WTC11 (cell line): ENCODE results near the gene PFDN5. TPM values are rescaled to one million over a fixed set of nuclear protein-coding genes. Genes with fewer than 3 reads are reported as not detected.
A peak's percentile ranks its signal among the peaks of the same experiment; 100 is the strongest.

Experiments
- ATAC-seq: fragments of 200-7000 bp; cut with Tn5 transposase; 2 replicates; pipeline ENCODE4 v1.10.0; 2021; ENCODE audit warnings: mild to moderate bottlenecking, moderate library complexity
- CTCF ChIA-PET: fragments of 300-600 bp; sonication (Branson Sonifier 250); formaldehyde crosslinking; loops from one replicate; lab custom pipeline; 2021; ENCODE audit warnings: antibody characterized with exemption; lab: Charles Lee
- POLR2A ChIA-PET: fragments of 350-600 bp; sonication (Branson Sonifier 250); formaldehyde crosslinking; loops from one replicate; lab custom pipeline; 2021; ENCODE audit warnings: antibody characterized with exemption; lab: Charles Lee
- DNase-seq: peaks from one replicate; pipeline ENCODE4 v3.0.0; 2021; ENCODE audit warnings: low spot score
- H3K27ac Mint-ChIP-seq: 2 replicates; pipeline ENCODE4 v1.8.0; 2021; ENCODE audit warnings: mixed read lengths
- H3K27me3 Mint-ChIP-seq: 2 replicates; pipeline ENCODE4 v1.8.0; 2021; ENCODE audit warnings: low read depth, mild to moderate bottlenecking, moderate library complexity, mixed read lengths
- H3K36me3 Mint-ChIP-seq: 2 replicates; pipeline ENCODE4 v1.8.0; 2021; ENCODE audit warnings: mixed read lengths
- H3K4me1 Mint-ChIP-seq: 2 replicates; pipeline ENCODE4 v1.8.0; 2022; ENCODE audit warnings: mixed read lengths
- H3K4me3 Mint-ChIP-seq: 2 replicates; pipeline ENCODE4 v1.8.0; 2021; ENCODE audit warnings: mild to moderate bottlenecking, moderate library complexity, mixed read lengths
- H3K9me3 Mint-ChIP-seq: 2 replicates; pipeline ENCODE4 v1.8.0; 2021; ENCODE audit warnings: mixed read lengths
- AFF4 ChIP-seq: sonication (generic); formaldehyde crosslinking; IDR thresholded peaks from 2 replicates; pipeline ENCODE4 v1.8.1; 2023; ENCODE audit warnings: mild to moderate bottlenecking, missing genetic modification reagents, borderline replicate concordance
- AR ChIP-seq: fragments of 250-450 bp; sonication (Bioruptor Pico); IDR thresholded peaks from 2 replicates; pipeline ENCODE4 v1.9.0; 2021; ENCODE audit warnings: mild to moderate bottlenecking
- ATF2 ChIP-seq: sonication (generic); formaldehyde crosslinking; IDR thresholded peaks from 2 replicates; pipeline ENCODE4 v1.8.1; 2022; ENCODE audit warnings: low read depth, missing genetic modification reagents, borderline replicate concordance
- ATF3 ChIP-seq: sonication (generic); formaldehyde crosslinking; conservative IDR thresholded peaks from 2 replicates; pipeline ENCODE4 v1.8.1; 2022; ENCODE audit warnings: mild to moderate bottlenecking, missing genetic modification reagents
- CREB1 ChIP-seq: sonication (generic); formaldehyde crosslinking; IDR thresholded peaks from 2 replicates; pipeline ENCODE4 v1.8.0; 2023; ENCODE audit warnings: mild to moderate bottlenecking, missing genetic modification reagents
- EMX1 ChIP-seq: fragments of 250-450 bp; sonication (Bioruptor Pico); IDR thresholded peaks from 2 replicates; pipeline ENCODE4 v1.8.0; 2021; ENCODE audit warnings: mild to moderate bottlenecking
- FOXJ3 ChIP-seq: sonication (generic); formaldehyde crosslinking; IDR thresholded peaks from 2 replicates; pipeline ENCODE4 v1.9.0; 2021; ENCODE audit warnings: missing genetic modification reagents, mild to moderate bottlenecking, borderline replicate concordance
- KAT7 ChIP-seq: sonication (generic); formaldehyde crosslinking; IDR thresholded peaks from 2 replicates; pipeline ENCODE4 v1.8.1; 2023; ENCODE audit warnings: missing genetic modification reagents, mild to moderate bottlenecking, borderline replicate concordance
- NFE2L1 ChIP-seq: sonication (generic); formaldehyde crosslinking; IDR thresholded peaks from 2 replicates; pipeline ENCODE4 v1.8.1; 2023; ENCODE audit warnings: missing genetic modification reagents
- TEAD4 ChIP-seq: sonication (generic); formaldehyde crosslinking; IDR thresholded peaks from 2 replicates; pipeline ENCODE4 v1.8.0; 2022; ENCODE audit warnings: mild to moderate bottlenecking, missing genetic modification reagents
- TP53 ChIP-seq: sonication (generic); formaldehyde crosslinking; IDR thresholded peaks from 2 replicates; pipeline ENCODE4 v1.8.1; 2023; ENCODE audit warnings: mild to moderate bottlenecking, missing genetic modification reagents
- USF1 ChIP-seq: sonication (generic); formaldehyde crosslinking; IDR thresholded peaks from 2 replicates; pipeline ENCODE4 v1.8.0; 2022; ENCODE audit warnings: mild to moderate bottlenecking, missing genetic modification reagents
- USF2 ChIP-seq: sonication (generic); formaldehyde crosslinking; IDR thresholded peaks from 2 replicates; pipeline ENCODE4 v1.8.1; 2023; ENCODE audit warnings: mild to moderate bottlenecking, missing genetic modification reagents, moderate library complexity
- ZMAT4 ChIP-seq: fragments of 250-450 bp; sonication (Bioruptor Pico); IDR thresholded peaks from 2 replicates; pipeline ENCODE4 v1.9.0; 2021; ENCODE audit warnings: mild to moderate bottlenecking
- ZNF263 ChIP-seq: sonication (generic); formaldehyde crosslinking; IDR thresholded peaks from 2 replicates; pipeline ENCODE4 v1.8.1; 2022; ENCODE audit warnings: low read depth, mild to moderate bottlenecking, moderate library complexity, missing genetic modification reagents
- total RNA-seq: library from RNA; stranded (reverse); gene quantifications from 3 replicates; pipeline ENCODE4 v1.2.3, GENCODE V29; 2021

The PFDN5 gene
- total RNA-seq, 1 experiment from 2014 or later: 263 TPM

- TF ChIP-seq ATF2 (CRISPR knock-in tag): no peak
Observed at GRCh38 chr12:53267999-53268629, 27.2 kb upstream of the PFDN5 start, which contains the start of gene ESPL1 (continued).

GRCh38 chr12:53268630-53269562, 26.4 kb upstream of the PFDN5 start:
- DNase-seq (no peak), ATAC-seq (peak; percentile 10)
- Mint-ChIP-seq H3K9me3 (no peaks in the 10 kb centered on the region), H3K4me3 (peak overlapping the region; percentile 100)
- TF ChIP-seq KAT7 (CRISPR knock-in tag) (no peak), ZNF263 (CRISPR knock-in tag) (no peak), AFF4 (CRISPR knock-in tag) (no peak), CREB1 (CRISPR knock-in tag) (no peak), NFE2L1 (CRISPR knock-in tag) (no peak), FOXJ3 (no peak), TP53 (CRISPR knock-in tag) (no peak), TEAD4 (CRISPR knock-in tag) (no peak), USF2 (CRISPR knock-in tag) (no peak), USF1 (CRISPR knock-in tag) (no peak), ZMAT4 (CRISPR knock-in tag) (no peak), ATF3 (CRISPR knock-in tag) (no peak), AR (CRISPR knock-in tag) (no peak), EMX1 (CRISPR knock-in tag) (no peak)
- TF ChIP-seq, all 79 proteins: peak for 0
- Mint-ChIP-seq H3K27me3 (no peaks in the 10 kb centered on the region; the same call in 1 of the 2 replicates), H3K4me1 (peaks cover 29% of the 10 kb centered on the region), H3K27ac (peak overlapping the region; percentile 53), H3K36me3 (peaks cover 24% of the 10 kb centered on the region)
- CTCF ChIA-PET: interaction anchor here (0.6 to 11.3 kb wide), 27 partner anchors 11 to 933 kb away, joined by 3 to 333 read pairs (median 6); partner anchors contain the start of genes AAAS, CSAD, ITGB7 and MYG1
- POLR2A ChIA-PET: interaction anchor here (1.8 to 3.5 kb wide), 3 partner anchors 26 to 55 kb away, joined by 4 to 13 read pairs (median 12); partner anchors contain the start of genes MYG1 and PFDN5
